ENCODE data around the gene EIF5B. TPM values are rescaled to one million over a fixed set of nuclear protein-coding genes. Genes with fewer than 3 reads are reported as not detected.

Gene EIF5B
- polyA plus RNA-seq, 2 of the 4 experiments (the other 2 are of a cell fraction), result 25.0 to 75.4 TPM

DNA sequence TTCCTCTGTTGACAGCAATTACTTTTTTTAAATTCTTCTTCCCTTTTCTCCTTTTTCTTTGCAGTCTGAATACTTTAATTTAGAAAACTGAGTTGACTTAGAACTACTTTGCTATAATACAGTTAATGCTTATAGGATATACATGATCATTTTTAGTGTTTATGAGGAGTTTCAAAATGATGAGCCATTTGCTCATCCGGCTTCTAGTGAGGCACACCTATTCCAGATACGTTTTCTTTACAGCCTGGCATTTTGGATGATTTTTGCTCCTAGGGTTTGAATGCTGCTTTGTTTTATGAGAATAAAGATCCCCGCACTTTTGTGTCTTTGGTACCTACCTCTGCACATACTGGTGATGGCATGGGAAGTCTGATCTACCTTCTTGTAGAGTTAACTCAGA lies 52.8 kb downstream of the EIF5B start:
- ATAC-seq (no peak), DNase-seq (ENCODE audit: low read depth in 1 of 2, low spot score in 1 of 2) (no peak), FAIRE-seq (no peak)
- H3K9me3 ChIP-seq, result no peaks in the 10 kb centered on the region
- TF ChIP-seq POLR2A (IDR thresholded peaks at IDR 0.05; ENCODE audit: low read length) (no peak), EHMT2 (IDR thresholded peaks at IDR 0.05; ENCODE audit: low read depth) (no peak), HOXB13 (CRISPR knock-in tag; IDR thresholded peaks at IDR 0.05; ENCODE audit: low read depth) (no peak), CHD4 (IDR thresholded peaks at IDR 0.05; ENCODE audit: borderline replicate concordance) (no peak), SMC3 (IDR thresholded peaks at IDR 0.05) (no peak), MAFK (IDR thresholded peaks at IDR 0.05; ENCODE audit: partially characterized antibody) (no peak), NFE2L2 (conservative IDR thresholded peaks at IDR 0.05; ENCODE audit: low read length) (no peak), TP53 (CRISPR knock-in tag; IDR thresholded peaks at IDR 0.05) (no peak), CBX2 (IDR thresholded peaks at IDR 0.05; ENCODE audit: borderline replicate concordance, low read depth) (no peak), KDM1A (IDR thresholded peaks at IDR 0.05; ENCODE audit: low read depth) (no peak), EP300 (IDR thresholded peaks at IDR 0.05) (no peak), CHD2 (IDR thresholded peaks at IDR 0.05; ENCODE audit: low read length, partially characterized antibody) (no peak), BHLHE40 (IDR thresholded peaks at IDR 0.05; ENCODE audit: low read depth, low read length) (no peak), FOSL2 (IDR thresholded peaks at IDR 0.05) (no peak), FOSL2 (CRISPR knock-in tag; IDR thresholded peaks at IDR 0.05) (no peak), JUN (IDR thresholded peaks at IDR 0.05) (no peak), ZSCAN20 (CRISPR knock-in tag; IDR thresholded peaks at IDR 0.05) (no peak)
- TF ChIP-seq, protein P1, sequence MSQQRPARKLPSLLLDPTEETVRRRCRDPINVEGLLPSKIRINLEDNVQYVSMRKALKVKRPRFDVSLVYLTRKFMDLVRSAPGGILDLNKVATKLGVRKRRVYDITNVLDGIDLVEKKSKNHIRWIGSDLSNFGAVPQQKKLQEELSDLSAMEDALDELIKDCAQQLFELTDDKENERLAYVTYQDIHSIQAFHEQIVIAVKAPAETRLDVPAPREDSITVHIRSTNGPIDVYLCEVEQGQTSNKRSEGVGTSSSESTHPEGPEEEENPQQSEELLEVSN (IDR thresholded peaks at IDR 0.05; ENCODE audit: borderline replicate concordance, low read depth), result no peak
- TF ChIP-seq, protein P2, sequence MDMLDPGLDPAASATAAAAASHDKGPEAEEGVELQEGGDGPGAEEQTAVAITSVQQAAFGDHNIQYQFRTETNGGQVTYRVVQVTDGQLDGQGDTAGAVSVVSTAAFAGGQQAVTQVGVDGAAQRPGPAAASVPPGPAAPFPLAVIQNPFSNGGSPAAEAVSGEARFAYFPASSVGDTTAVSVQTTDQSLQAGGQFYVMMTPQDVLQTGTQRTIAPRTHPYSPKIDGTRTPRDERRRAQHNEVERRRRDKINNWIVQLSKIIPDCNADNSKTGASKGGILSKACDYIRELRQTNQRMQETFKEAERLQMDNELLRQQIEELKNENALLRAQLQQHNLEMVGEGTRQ (IDR thresholded peaks at IDR 0.05), result no peak
- TF ChIP-seq, protein P3, sequence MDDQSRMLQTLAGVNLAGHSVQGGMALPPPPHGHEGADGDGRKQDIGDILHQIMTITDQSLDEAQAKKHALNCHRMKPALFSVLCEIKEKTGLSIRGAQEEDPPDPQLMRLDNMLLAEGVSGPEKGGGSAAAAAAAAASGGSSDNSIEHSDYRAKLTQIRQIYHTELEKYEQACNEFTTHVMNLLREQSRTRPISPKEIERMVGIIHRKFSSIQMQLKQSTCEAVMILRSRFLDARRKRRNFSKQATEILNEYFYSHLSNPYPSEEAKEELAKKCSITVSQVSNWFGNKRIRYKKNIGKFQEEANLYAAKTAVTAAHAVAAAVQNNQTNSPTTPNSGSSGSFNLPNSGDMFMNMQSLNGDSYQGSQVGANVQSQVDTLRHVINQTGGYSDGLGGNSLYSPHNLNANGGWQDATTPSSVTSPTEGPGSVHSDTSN (IDR thresholded peaks at IDR 0.05), result no peak
- TF ChIP-seq, protein P4, sequence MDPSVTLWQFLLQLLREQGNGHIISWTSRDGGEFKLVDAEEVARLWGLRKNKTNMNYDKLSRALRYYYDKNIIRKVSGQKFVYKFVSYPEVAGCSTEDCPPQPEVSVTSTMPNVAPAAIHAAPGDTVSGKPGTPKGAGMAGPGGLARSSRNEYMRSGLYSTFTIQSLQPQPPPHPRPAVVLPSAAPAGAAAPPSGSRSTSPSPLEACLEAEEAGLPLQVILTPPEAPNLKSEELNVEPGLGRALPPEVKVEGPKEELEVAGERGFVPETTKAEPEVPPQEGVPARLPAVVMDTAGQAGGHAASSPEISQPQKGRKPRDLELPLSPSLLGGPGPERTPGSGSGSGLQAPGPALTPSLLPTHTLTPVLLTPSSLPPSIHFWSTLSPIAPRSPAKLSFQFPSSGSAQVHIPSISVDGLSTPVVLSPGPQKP (IDR thresholded peaks at IDR 0.05; ENCODE audit: low read depth, low read length), result no peak
- ChIA-PET CTCF (interaction anchor here (1.0 kb wide), 1 partner anchor 10 kb away, joined by 3 read pairs; no protein-coding TSS in a partner anchor), POLR2A (no interaction called here)
- no peak overlapping the region for H3K27ac ChIP-seq
- no peak overlapping the region for H3K4me2 ChIP-seq
- no peaks in the 10 kb centered on the region for H3K4me1 ChIP-seq
- H3K4me3 ChIP-seq, result no peak overlapping the region
- 76% methylated on average over 3 of the region's 3 CpGs for WGBS (ENCODE audit: missing lambda C conversion rate)

DNA sequence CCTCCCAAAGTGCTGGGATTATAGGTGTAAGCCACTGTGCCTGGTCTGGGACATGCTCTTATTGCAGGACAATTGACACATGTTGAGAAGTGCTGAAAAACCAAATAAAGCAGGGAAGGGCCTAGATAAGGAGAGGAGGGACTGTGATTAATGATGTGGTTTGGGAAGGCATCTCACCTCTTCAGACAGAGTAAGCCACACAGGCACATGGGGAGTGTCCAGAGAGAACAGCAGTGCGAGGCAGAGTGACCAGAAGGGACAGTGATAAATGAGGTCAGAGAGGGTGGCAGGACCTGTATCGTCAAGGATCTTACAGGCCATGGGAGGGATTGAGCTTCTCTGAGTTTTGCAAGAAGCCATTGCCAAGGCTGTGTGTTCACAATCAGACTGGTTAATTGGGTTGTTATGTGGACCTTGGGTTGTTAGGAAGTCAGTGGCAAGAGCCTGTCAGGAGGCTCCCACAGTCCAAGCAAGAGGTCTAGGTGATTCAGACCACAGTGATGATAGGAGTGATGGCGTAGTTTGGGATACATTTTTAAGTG lies 58.5 kb downstream of the EIF5B start:
- WGBS (ENCODE audit: missing lambda C conversion rate), result 88% methylated on average over 3 of the region's 3 CpGs
- CTCF ChIA-PET, result interaction anchor here (1.6 kb wide), 1 partner anchor 9 kb away, joined by 4 read pairs; no protein-coding TSS in a partner anchor
- ATAC-seq, result peak in 1 of 2 experiments; percentile 30; a peak in 2 of 6 replicates
- TF ChIP-seq HOXB5 (CRISPR knock-in tag; IDR thresholded peaks at IDR 0.05), result no peak
- no peak for TF ChIP-seq MYC (IDR thresholded peaks at IDR 0.05; ENCODE audit: borderline replicate concordance, low read length)
- TF ChIP-seq, protein P5, sequence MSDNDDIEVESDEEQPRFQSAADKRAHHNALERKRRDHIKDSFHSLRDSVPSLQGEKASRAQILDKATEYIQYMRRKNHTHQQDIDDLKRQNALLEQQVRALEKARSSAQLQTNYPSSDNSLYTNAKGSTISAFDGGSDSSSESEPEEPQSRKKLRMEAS (IDR thresholded peaks at IDR 0.05), result no peak
- TF ChIP-seq SREBF2 (IDR thresholded peaks at IDR 0.05), result no peak
- no peak for TF ChIP-seq BHLHE40 (IDR thresholded peaks at IDR 0.05; ENCODE audit: low read depth, low read length)
- no peak for TF ChIP-seq NFE2L2 (conservative IDR thresholded peaks at IDR 0.05; ENCODE audit: low read length)
- TF ChIP-seq RCOR1 (IDR thresholded peaks at IDR 0.05; ENCODE audit: low read depth, low read length), result no peak
- no peak for TF ChIP-seq HDAC2 (IDR thresholded peaks at IDR 0.05)
- TF ChIP-seq FOSB (CRISPR knock-in tag; IDR thresholded peaks at IDR 0.05), result no peak
- TF ChIP-seq ZNF302 (CRISPR knock-in tag; IDR thresholded peaks at IDR 0.05), result no peak
- no peak for TF ChIP-seq TP53 (CRISPR knock-in tag; IDR thresholded peaks at IDR 0.05)
- TF ChIP-seq, protein P6, sequence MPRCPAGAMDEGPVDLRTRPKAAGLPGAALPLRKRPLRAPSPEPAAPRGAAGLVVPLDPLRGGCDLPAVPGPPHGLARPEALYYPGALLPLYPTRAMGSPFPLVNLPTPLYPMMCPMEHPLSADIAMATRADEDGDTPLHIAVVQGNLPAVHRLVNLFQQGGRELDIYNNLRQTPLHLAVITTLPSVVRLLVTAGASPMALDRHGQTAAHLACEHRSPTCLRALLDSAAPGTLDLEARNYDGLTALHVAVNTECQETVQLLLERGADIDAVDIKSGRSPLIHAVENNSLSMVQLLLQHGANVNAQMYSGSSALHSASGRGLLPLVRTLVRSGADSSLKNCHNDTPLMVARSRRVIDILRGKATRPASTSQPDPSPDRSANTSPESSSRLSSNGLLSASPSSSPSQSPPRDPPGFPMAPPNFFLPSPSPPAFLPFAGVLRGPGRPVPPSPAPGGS (IDR thresholded peaks at IDR 0.05), result no peak
- TF ChIP-seq EP300 (IDR thresholded peaks at IDR 0.05), result no peak
- no peak for TF ChIP-seq RAD21 (conservative IDR thresholded peaks at IDR 0.05 in 1 of 2, IDR thresholded peaks at IDR 0.05 in 1 of 2)
- TF ChIP-seq CEBPB (IDR thresholded peaks at IDR 0.05), result no peak
- no peak for DNase-seq (ENCODE audit: low read depth in 1 of 2, low spot score in 1 of 2)
- FAIRE-seq, result no peak
- Histone ChIP-seq H3K9me3 (no peaks in the 10 kb centered on the region), H3K4me3 (no peak overlapping the region), H3K4me2 (no peak overlapping the region), H3K27ac (no peak overlapping the region), H3K4me1 (no peaks in the 10 kb centered on the region)
- POLR2A ChIA-PET, result interaction anchor here (0.5 kb wide), 1 partner anchor 9 kb away, joined by 3 read pairs; no protein-coding TSS in a partner anchor

All from A549 (cell line).